GM19035 (cell line): ENCODE results near the gene HOXB6.

Source experiments
- ATAC-seq: cut with Tn5 transposase; IDR thresholded peaks from one replicate; pipeline ENCODE4 v1.9.1; 2021; ENCODE audit not compliant: unreplicated experiment

The HOXB6 gene

GRCh38 chr17:48568499-48569239 lies 36.1 kb downstream of the HOXB6 start:
- no peak for ATAC-seq

DNA sequence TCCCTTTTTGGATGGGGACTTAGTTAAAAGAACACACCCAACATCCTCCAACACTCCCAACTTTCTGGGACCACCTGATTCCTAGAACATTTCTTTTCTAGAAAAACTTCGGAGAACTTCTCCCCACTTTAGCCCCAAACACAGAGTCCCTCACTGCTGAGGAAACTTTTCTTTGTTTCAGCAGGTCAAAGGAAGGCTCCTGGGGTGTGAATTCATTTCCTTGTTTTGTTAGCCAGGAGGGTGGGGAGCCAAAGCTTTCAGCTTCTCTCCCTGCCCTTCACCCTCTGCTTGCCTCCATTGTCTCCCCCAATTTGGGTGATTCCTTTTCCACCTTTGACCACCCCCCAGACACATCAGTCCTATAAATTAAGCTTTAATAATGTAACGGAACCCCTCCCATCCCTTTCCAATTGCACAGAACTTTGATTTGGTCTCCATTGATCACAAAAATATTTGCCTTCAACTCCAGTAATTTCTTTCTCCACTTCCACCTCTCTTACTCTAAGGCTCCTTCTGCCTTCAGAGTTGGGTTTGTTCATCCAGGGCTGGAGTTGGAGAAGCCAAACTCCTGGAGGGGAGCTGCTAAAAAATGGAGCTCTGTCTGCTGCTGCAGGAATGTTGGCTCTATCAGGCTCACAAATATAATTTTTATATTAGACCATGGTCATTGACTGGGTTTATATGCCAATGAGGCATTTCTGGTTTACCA lies 37.0 kb downstream of the HOXB6 start:
- no peak for ATAC-seq

- no peak for ATAC-seq
Observed at GRCh38 chr17:48567209-48567608, 37.6 kb downstream of the HOXB6 start.

- ATAC-seq = no peak
Observed at GRCh38 chr17:48566717-48567116, 38.1 kb downstream of the HOXB6 start.

DNA sequence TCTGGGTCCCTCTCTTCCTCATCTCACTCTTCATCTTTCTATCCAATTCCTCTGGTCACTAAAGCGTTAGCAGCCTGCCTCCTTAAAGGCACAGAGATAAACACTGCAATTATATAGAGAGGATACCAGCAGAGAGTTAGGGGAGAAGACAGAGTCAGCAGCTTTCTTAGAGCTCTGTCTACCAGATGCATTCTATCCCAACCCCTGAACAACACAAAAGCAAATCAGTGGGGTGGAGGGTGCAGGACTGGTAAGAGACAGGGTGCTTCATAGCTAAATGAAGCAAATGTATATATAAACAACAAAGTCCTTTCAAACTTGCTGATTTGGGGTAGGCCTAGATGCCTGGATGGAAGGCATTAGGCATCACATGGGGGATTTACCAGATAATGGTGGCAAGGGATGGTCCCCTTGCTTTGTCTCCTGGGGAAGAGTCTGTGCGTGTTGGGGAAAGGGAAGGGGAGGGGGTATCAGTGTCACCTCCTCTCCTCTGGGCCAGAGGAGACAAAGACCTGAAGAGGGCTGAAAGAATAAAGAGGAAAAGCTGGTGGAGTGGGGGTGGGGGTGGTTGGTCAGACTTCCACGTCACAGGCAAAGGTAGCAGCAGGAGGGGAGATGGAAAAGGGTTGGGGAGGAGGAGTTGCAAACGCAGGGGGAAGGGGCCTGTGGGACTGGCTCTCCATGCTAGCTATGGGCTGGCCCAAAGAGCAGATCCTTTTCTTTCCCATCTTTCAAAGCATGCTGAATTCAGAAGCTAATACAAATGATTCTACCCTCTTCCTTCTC lies 38.7 kb downstream of the HOXB6 start:
- ATAC-seq = no peak

DNA sequence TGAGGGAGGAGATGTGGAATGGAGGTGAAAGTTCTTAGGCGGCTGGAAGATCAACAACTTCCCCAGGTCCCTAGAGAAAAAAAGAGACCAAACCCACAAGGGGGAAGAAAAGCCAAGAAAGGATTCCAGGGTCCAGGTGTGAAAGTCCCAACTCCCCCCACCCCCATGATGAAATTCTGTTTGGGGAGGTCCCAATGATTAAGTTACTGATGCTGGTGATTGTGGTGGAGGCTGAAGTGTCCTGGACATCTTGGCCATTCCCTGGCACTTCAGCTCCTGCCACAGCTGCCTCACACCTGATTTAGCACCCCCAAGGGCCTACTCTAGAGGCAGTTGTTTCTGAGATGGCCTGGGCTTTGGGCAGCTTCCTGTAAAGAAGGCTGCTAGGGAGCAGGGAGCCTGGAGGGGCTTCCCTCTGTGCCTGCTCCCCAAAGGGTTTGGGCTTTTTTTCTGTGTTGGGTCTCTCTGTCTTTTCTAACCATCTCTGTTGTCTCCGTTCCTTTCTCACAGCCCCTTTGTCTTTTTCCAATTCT lies 39.7 kb downstream of the HOXB6 start:
- ATAC-seq = no peak

GRCh38 chr17:48564188-48565021 lies 40.4 kb downstream of the HOXB6 start:
- ATAC-seq = no peak

DNA sequence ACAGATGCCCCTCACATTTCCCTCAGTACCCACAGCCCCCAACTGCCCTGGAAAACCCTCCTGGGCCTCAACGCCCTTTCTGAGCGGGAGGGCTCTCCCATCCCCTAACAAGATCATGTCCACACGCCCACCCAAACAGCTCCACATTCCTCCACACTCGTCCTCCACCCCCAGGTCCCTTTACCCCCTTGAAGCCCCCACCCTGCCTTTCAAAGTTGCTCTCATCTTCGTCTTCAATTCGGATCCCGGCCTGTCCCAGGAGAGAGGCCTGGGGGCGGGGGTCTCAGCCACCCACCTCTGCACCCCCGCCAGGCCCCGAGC lies 41.0 kb downstream of the HOXB6 start:
- no peak for ATAC-seq

- ATAC-seq = no peak
Observed at GRCh38 chr17:48563385-48563838, 41.4 kb downstream of the HOXB6 start.

DNA sequence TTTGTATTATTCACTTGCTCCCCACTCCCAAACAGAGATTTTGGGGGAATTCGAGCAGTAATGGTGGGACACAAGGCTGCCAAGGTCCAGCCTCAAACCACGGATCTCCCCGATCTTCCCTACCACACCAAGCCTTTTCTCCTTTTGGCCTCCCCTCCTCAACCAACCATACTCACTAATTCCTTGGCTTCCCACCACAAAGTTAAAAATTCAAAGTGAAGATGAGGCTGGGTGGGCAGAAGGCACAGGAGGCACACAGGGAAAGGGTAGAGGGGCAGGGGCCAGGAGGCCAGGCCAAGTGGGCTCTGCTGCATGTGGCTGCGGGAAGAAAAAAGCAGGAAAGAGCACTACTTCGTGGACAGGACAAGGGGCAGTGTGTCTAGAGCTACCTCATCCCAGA lies 41.9 kb downstream of the HOXB6 start:
- ATAC-seq = no peak

DNA sequence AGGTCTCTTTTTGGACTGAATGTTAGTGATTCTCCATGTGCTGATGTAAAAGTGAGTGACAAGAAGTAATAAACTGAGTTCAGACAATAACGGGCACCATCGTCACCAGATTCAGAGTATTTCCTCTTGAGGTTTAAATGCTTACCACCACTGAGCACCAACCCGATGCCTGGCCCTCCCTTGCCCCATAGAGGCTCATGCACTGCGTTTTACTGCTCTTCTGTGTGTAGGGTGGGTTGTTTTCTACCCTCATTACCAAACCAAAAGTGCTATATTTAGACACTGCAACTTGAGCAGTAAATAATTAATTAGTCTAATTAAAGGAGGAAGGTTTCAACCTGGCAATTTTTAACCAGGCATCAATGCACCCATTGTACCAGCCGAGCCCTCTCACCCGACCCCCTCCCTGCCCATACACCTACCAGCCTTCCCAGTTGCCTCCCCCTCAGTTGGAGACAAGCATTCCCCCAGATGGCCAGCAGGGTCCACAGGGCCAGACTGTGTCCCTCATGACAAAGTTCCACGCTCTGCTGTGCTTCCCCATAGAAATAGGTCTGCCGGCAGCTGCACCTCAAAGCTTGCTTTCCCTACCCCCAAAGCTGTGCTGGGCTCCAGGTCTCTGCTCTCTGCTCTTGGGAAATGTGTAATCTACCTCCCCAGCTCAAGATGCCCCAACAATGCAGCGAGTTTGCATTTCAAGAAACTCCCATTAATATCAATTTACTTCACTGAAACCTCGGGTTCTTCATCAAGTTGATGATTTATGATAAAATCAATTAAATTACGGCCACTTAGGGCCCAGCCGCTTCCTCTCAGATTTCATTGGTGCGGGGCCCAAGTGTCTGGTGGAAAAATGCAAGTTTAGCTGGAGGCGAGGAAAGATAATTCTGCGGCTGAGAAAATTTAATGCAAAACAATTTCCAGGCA lies 42.6 kb downstream of the HOXB6 start:
- ATAC-seq = no peak

DNA sequence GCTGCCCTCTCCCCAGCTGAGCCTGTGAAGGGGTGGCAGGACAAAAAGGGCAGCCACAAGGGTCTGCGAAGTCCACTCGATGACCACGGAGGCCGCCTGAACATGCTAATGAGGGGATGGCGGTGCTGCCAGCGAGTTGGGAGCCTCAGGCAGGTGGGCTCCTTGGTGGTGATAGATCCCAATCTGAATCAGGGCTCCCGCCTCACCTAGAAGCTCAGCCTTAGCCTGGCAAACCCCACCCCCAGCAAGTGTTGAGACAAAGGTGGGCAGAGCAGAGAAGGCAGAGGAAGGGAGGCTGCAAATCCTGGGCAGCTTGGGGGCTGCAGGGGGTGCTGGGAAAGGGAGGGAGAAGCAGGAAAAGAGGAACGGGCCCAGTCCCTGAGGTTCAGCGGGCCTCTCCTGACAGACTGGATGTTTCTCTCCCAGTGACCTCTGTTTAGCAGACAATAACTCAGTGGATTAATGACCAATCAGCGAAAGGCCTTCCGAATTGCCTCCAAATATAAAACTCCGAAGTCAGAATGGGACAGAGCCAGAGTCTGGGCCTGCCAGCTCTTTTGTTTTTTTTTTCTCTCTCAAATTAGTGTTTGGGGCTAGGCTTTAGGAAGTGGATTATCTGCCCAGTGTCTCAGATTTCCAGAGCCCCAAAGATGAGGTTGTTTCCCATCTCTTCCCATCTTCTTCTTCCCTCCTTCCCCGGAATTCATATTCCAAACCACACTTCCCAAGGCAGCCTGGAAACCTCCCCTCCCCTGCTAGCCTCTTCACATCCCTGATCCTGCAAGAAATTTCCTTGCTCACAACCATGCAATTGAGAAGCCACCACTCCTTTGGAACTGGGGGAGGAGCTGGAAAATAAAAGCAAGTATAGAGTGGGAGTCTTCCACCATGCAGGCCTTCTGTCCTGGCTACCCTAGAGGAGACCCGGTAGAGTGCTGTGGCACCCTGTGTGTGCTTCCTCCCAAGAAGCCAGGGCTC lies 44.7 kb downstream of the HOXB6 start:
- no peak for ATAC-seq

DNA sequence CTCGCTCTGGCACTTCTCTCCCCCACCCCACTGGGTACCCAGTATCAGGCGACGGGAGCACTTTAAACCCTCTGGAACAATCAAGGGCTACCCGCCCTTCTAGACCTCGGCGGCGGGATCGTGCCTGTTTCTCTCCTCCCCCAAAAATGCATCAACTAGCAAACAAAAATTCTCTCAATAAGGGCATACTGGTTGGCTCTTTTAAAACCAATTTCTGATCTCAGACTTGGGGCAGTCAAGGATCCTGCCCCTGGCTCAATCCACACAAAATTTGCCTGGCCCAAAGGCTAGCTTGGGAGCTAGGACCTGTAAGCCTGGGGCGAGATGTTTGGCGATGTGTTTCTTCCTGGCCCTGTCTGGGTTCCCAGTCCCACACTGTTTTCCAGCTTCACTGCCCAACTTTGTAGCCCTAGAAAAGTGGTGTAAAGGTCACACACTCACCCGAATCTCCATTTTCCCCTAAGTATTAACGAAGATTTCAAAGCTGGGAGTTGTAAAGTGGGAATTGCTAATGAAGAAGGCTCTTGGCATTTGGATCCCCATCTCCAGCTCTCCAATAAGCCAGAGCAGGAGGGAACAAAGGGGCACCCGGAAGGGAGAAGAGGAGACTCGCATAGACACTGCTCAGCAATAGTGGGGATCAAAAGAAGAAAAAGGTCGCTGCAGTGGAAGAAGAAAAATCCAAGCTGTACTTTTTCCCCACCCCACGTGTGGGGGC lies 45.5 kb downstream of the HOXB6 start:
- no peak for ATAC-seq

GRCh38 chr17:48558831-48559121 lies 46.0 kb downstream of the HOXB6 start:
- ATAC-seq = no peak

- ATAC-seq = no peak
Observed at GRCh38 chr17:48558057-48558830, 46.5 kb downstream of the HOXB6 start.

GRCh38 chr17:48556576-48557401 lies 48.0 kb downstream of the HOXB6 start:
- ATAC-seq = no peak

DNA sequence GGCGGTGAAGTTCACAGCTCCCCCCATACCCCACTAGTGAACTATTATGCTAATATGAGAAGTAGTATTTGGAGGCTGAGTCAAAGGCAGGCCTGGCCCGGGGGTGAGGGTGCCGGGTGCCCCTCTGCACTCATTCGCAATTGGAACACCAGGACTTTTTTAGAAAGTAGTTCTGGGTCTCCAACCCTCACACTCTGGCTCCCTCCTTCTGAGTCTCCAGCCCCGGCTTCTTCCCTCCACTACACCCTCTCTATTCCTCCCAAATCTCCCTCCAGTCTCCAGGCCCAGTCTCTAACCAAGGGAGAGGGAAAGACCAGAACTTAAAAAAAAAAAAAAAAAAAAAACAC lies 48.6 kb downstream of the HOXB6 start:
- no peak for ATAC-seq
